H9 (cell line): Measurements from ENCODE around the gene BRAF. TPM values are rescaled to one million over a fixed set of nuclear protein-coding genes. Genes with fewer than 3 reads are reported as not detected.
A peak's percentile ranks its signal among the peaks of the same experiment; 100 is the strongest.

Source experiments
- DNase-seq: peaks from one replicate; pipeline ENCODE4 v3.0.0-alpha.2; 2017
- H2AFZ ChIP-seq: one replicate; pipeline ENCODE4 v1.6.1; 2013; ENCODE audit warnings: mild to moderate bottlenecking, low read length, control low read depth, moderate library complexity
- H2AK5ac ChIP-seq: 2 replicates; pipeline ENCODE4 v1.6.1; 2013; ENCODE audit warnings: low read length, control low read depth, mixed read lengths; ENCODE audit not compliant: insufficient read length
- H2BK120ac ChIP-seq: one replicate; pipeline ENCODE4 v1.6.1; 2013; ENCODE audit warnings: low read depth, mild to moderate bottlenecking, low read length, control low read depth, inconsistent platforms; ENCODE audit not compliant: poor library complexity, severe bottlenecking
- H2BK12ac ChIP-seq: 2 replicates; pipeline ENCODE4 v1.6.1; 2013; ENCODE audit warnings: low read length, control low read depth, mixed read lengths, low read depth; ENCODE audit not compliant: insufficient read length
- H2BK15ac ChIP-seq: 2 replicates; pipeline ENCODE4 v1.6.1; 2013; ENCODE audit warnings: low read depth, low read length, control low read depth
- H2BK20ac ChIP-seq: one replicate; pipeline ENCODE4 v1.6.1; 2013; ENCODE audit warnings: low read depth, mild to moderate bottlenecking, low read length, control low read depth, inconsistent platforms; ENCODE audit not compliant: poor library complexity, severe bottlenecking
- H2BK5ac ChIP-seq: 2 replicates; pipeline ENCODE4 v1.6.1; 2013; ENCODE audit warnings: low read length, control low read depth, mixed read lengths; ENCODE audit not compliant: insufficient read length
- H3K14ac ChIP-seq: 2 replicates; pipeline ENCODE4 v1.6.1; 2013; ENCODE audit warnings: low read length, control low read depth; ENCODE audit not compliant: insufficient read depth
- H3K18ac ChIP-seq: 2 replicates; pipeline ENCODE4 v1.6.1; 2013; ENCODE audit warnings: low read depth, mild to moderate bottlenecking, mixed read lengths, low read length, control low read depth; ENCODE audit not compliant: insufficient read length
- H3K23ac ChIP-seq: 2 replicates; pipeline ENCODE4 v1.6.1; 2013; ENCODE audit warnings: low read length, control low read depth, mixed read lengths, low read depth; ENCODE audit not compliant: insufficient read length
- H3K23me2 ChIP-seq: 2 replicates; pipeline ENCODE4 v1.6.1; 2013; ENCODE audit warnings: low read depth, mild to moderate bottlenecking, mixed read lengths, low read length, control low read depth; ENCODE audit not compliant: insufficient read length, poor library complexity, severe bottlenecking
- H3K27ac ChIP-seq: 2 replicates; pipeline ENCODE4 v1.5.1; 2013; ENCODE audit warnings: low read length, control low read depth, mixed read lengths, low read depth; ENCODE audit not compliant: insufficient read length
- H3K27me3 ChIP-seq: 2 replicates; pipeline ENCODE4 v1.6.1; 2013; ENCODE audit warnings: low read length, control low read depth, inconsistent platforms; ENCODE audit not compliant: insufficient read depth
- H3K4ac ChIP-seq: 2 replicates; pipeline ENCODE4 v1.6.1; 2013; ENCODE audit warnings: low read depth, mild to moderate bottlenecking, control low read depth, inconsistent platforms, low read length, moderate library complexity
- H3K4me1 ChIP-seq: 2 replicates; pipeline ENCODE4 v1.6.1; 2013; ENCODE audit warnings: low read length, control low read depth, inconsistent platforms; ENCODE audit not compliant: insufficient read depth
- H3K4me2 ChIP-seq: 2 replicates; pipeline ENCODE4 v1.6.1; 2013; ENCODE audit warnings: low read length, control low read depth, mixed read lengths; ENCODE audit not compliant: insufficient read length, insufficient read depth
- H3K56ac ChIP-seq: 2 replicates; pipeline ENCODE4 v1.6.1; 2013; ENCODE audit warnings: low read depth, mild to moderate bottlenecking, mixed read lengths, low read length, control low read depth; ENCODE audit not compliant: insufficient read length
- H3K79me1 ChIP-seq: 2 replicates; pipeline ENCODE4 v1.6.1; 2013; ENCODE audit warnings: low read depth, mild to moderate bottlenecking, moderate library complexity, low read length, control low read depth, inconsistent platforms; ENCODE audit not compliant: insufficient read depth, poor library complexity, severe bottlenecking
- H3K79me2 ChIP-seq: 2 replicates; pipeline ENCODE4 v1.6.1; 2013; ENCODE audit warnings: low read length, control low read depth, inconsistent platforms; ENCODE audit not compliant: insufficient read depth
- H3K9ac ChIP-seq: 2 replicates; pipeline ENCODE4 v1.6.1; 2013; ENCODE audit warnings: low read length, control low read depth, mixed read lengths; ENCODE audit not compliant: insufficient read length; ENCODE audit errors: extremely low read depth
- H3K9me3 ChIP-seq: one replicate; pipeline ENCODE4 v1.6.1; 2013; ENCODE audit warnings: low read depth, low read length, inconsistent platforms; ENCODE audit not compliant: control insufficient read depth
- H3T11ph ChIP-seq: one replicate; pipeline ENCODE4 v1.6.1; 2013; ENCODE audit warnings: mild to moderate bottlenecking, low read length, control low read depth, inconsistent platforms
- H4K20me1 ChIP-seq: one replicate; pipeline ENCODE4 v1.6.1; 2013; ENCODE audit not compliant: control insufficient read depth, insufficient read length, insufficient read depth
- H4K5ac ChIP-seq: 2 replicates; pipeline ENCODE4 v1.6.1; 2013; ENCODE audit warnings: low read depth, mild to moderate bottlenecking, mixed read lengths, low read length, control low read depth; ENCODE audit not compliant: insufficient read length
- H4K8ac ChIP-seq: replicated peaks from 2 replicates; pipeline ENCODE4 v1.6.1; 2013; ENCODE audit warnings: low read length, control low read depth, mixed read lengths, low read depth; ENCODE audit not compliant: insufficient read length
- H4K91ac ChIP-seq: 2 replicates; pipeline ENCODE4 v1.6.1; 2013; ENCODE audit warnings: low read depth, mild to moderate bottlenecking, moderate library complexity, mixed read lengths, low read length, control low read depth; ENCODE audit not compliant: insufficient read length
- H3K27ac Mint-ChIP-seq, 3 experiments: 2 replicates in 2 of 3; 3 replicates in 1 of 3; pipeline ENCODE4 v1.8.0; 2020 to 2021; ENCODE audit warnings: mixed read lengths in 3 of 3, mild to moderate bottlenecking in 1 of 3, moderate library complexity in 1 of 3
- H3K27me3 Mint-ChIP-seq: 2 replicates; pipeline ENCODE4 v1.8.0; 2021; ENCODE audit warnings: low read depth, mild to moderate bottlenecking, moderate library complexity, mixed read lengths
- H3K36me3 Mint-ChIP-seq, 3 experiments: 2 replicates in 2 of 3; 3 replicates in 1 of 3; pipeline ENCODE4 v1.8.0; 2020 to 2021; ENCODE audit warnings: low read depth in 3 of 3, mixed read lengths in 3 of 3; ENCODE audit not compliant: insufficient read depth in 1 of 3
- H3K4me1 Mint-ChIP-seq, 2 experiments: 2 replicates each; pipeline ENCODE4 v1.8.0; 2020; ENCODE audit warnings: mixed read lengths in 2 of 2
- H3K4me3 Mint-ChIP-seq, 2 experiments: 2 replicates in 1 of 2; 3 replicates in 1 of 2; pipeline ENCODE4 v1.8.0; 2020 to 2021; ENCODE audit warnings: mild to moderate bottlenecking in 2 of 2, mixed read lengths in 2 of 2, moderate library complexity in 1 of 2
- H3K9me3 Mint-ChIP-seq, 2 experiments: 2 replicates in 1 of 2; 3 replicates in 1 of 2; pipeline ENCODE4 v1.8.0; 2020; ENCODE audit warnings: mild to moderate bottlenecking in 2 of 2, mixed read lengths in 2 of 2, moderate library complexity in 1 of 2
- CTCF ChIP-seq: fragments of 200-600 bp; sonication (generic); conservative IDR thresholded peaks from 3 replicates; pipeline ENCODE4 v1.8.0; 2021; ENCODE audit warnings: antibody characterized with exemption, mild to moderate bottlenecking
- WGBS: extraction: QIAGEN DNeasy Blood & Tissue Kit; methylation state at CpG from one replicate; pipeline ENCODE4 v1.1.7; 2013; ENCODE audit warnings: missing lambda C conversion rate, low lambda C conversion rate, mixed read lengths; ENCODE audit not compliant: insufficient read length; ENCODE audit errors: extremely low coverage; 5-methylcytosine and 5-hydroxymethylcytosine counted together
- total RNA-seq: library from RNA; stranded (reverse); gene quantifications from 2 replicates; pipeline ENCODE4 v1.2.1, GENCODE V29; 2021

Gene BRAF
- total RNA-seq, 1 experiment from 2014 or later, result 32.9 TPM

- Mint-ChIP-seq H3K27me3 (no peaks in the 10 kb centered on the region), H3K4me3 (no peak overlapping the region), H3K36me3 (peaks cover 10 to 15% (median 13%) of the 10 kb centered on the region in 3 experiments), H3K9me3 (peaks cover 4 to 5% of the 10 kb centered on the region in 2 experiments; a peak in 4 of 5 replicates), H3K27ac (peak overlapping the region in 1 of 3 experiments; percentile 16; a peak in 1 of 7 replicates), H3K4me1 (peaks cover 5 to 13% of the 10 kb centered on the region in 2 experiments)
- H3K14ac ChIP-seq, result no peak overlapping the region
- H3K9ac ChIP-seq, result no peak overlapping the region
- no peaks in the 10 kb centered on the region for H4K20me1 ChIP-seq
- no peak overlapping the region for H3K4ac ChIP-seq
- H2AFZ ChIP-seq, result no peak overlapping the region
- H3K23me2 ChIP-seq, result no peaks in the 10 kb centered on the region
- H2BK5ac ChIP-seq, result no peak overlapping the region
- no peak overlapping the region for H2BK15ac ChIP-seq
- no peak overlapping the region for H4K91ac ChIP-seq
- no peak overlapping the region for H4K5ac ChIP-seq
- H2BK120ac ChIP-seq, result no peak overlapping the region
- no peak overlapping the region for H4K8ac ChIP-seq
- H3K4me1 ChIP-seq, result peaks cover 3% of the 10 kb centered on the region; the same call in 1 of the 2 replicates
- H3K56ac ChIP-seq, result no peak overlapping the region
- H3K27ac ChIP-seq, result no peak overlapping the region
- H3K4me2 ChIP-seq, result no peak overlapping the region
- no peak for TF ChIP-seq CTCF
- H3K23ac ChIP-seq, result no peak overlapping the region
- H2BK12ac ChIP-seq, result no peak overlapping the region
- H3K9me3 ChIP-seq, result no peaks in the 10 kb centered on the region
- no peak overlapping the region for H3T11ph ChIP-seq
- no peaks in the 10 kb centered on the region for H3K27me3 ChIP-seq
- peaks cover 4% of the 10 kb centered on the region; the same call in 1 of the 2 replicates for H3K79me2 ChIP-seq
- H2AK5ac ChIP-seq, result no peak overlapping the region
- no peak overlapping the region for H2BK20ac ChIP-seq
- DNase-seq, result no peak
- H3K18ac ChIP-seq, result no peak overlapping the region
- no peaks in the 10 kb centered on the region for H3K79me1 ChIP-seq
- WGBS, result no CpG with 5 or more reads among the region's 5 CpGs
Measured at GRCh38 chr7:140867467-140868462, 57.0 kb downstream of the BRAF start.
